SK-N-SH treated with all-trans-retinoic acid at 6 μM for 48 hours (cell line): Measurements from ENCODE around the gene ZNF625.
A peak's percentile ranks its signal among the peaks of the same experiment; 100 is the strongest.

Experiments used
- ATAC-seq: fragments of 200-7000 bp; cut with Tn5 transposase; 3 replicates; pipeline ENCODE4 v1.9.1; 2020; ENCODE audit warnings: mild to moderate bottlenecking, moderate library complexity
- ARNTL ChIP-seq: fragments of 450-650 bp; formaldehyde crosslinking; IDR thresholded peaks from 2 replicates; pipeline ENCODE4 v1.5.0; 2020; ENCODE audit warnings: low read depth, mild to moderate bottlenecking, moderate library complexity, borderline replicate concordance
- BACH2 ChIP-seq: fragments of 250-450 bp; sonication (Bioruptor Pico); IDR thresholded peaks from 2 replicates; pipeline ENCODE4 v1.9.0; 2021; ENCODE audit warnings: mild to moderate bottlenecking, borderline replicate concordance
- CSDC2 ChIP-seq: fragments of 250-450 bp; sonication (Bioruptor Pico); IDR thresholded peaks from 2 replicates; pipeline ENCODE4 v1.5.0; 2020; ENCODE audit warnings: mild to moderate bottlenecking, moderate library complexity
- ESRRG ChIP-seq: fragments of 250-450 bp; sonication (Bioruptor Pico); IDR thresholded peaks from 2 replicates; pipeline ENCODE4 v1.6.1; 2021; ENCODE audit warnings: mild to moderate bottlenecking
- GLIS3 ChIP-seq: fragments of 250-450 bp; sonication (Bioruptor Pico); IDR thresholded peaks from 2 replicates; pipeline ENCODE4 v1.5.0; 2020; ENCODE audit warnings: mild to moderate bottlenecking, moderate library complexity
- ISL1 ChIP-seq: fragments of 250-450 bp; sonication (Bioruptor Pico); IDR thresholded peaks from 2 replicates; pipeline ENCODE4 v2.1.2; 2022; ENCODE audit warnings: mild to moderate bottlenecking, moderate library complexity
- OSR1 ChIP-seq: fragments of 250-450 bp; sonication (Bioruptor Pico); IDR thresholded peaks from 2 replicates; pipeline ENCODE4 v1.8.0; 2022; ENCODE audit warnings: moderate library complexity, mild to moderate bottlenecking, inconsistent platforms
- PPARA ChIP-seq: fragments of 250-450 bp; sonication (Bioruptor Pico); IDR thresholded peaks from 2 replicates; pipeline ENCODE4 v1.5.0; 2020; ENCODE audit warnings: mild to moderate bottlenecking, borderline replicate concordance
- RARB ChIP-seq: fragments of 250-450 bp; sonication (Bioruptor Pico); IDR thresholded peaks from 2 replicates; pipeline ENCODE4 v1.8.0; 2021; ENCODE audit warnings: mild to moderate bottlenecking, moderate library complexity
- SNAI2 ChIP-seq: fragments of 250-450 bp; sonication (Bioruptor Pico); IDR thresholded peaks from 2 replicates; pipeline ENCODE4 v1.5.0; 2020; ENCODE audit warnings: mild to moderate bottlenecking, moderate library complexity
- TCF4 ChIP-seq: fragments of 250-450 bp; sonication (Bioruptor Pico); IDR thresholded peaks from 2 replicates; pipeline ENCODE4 v1.8.0; 2021; ENCODE audit warnings: mild to moderate bottlenecking, moderate library complexity, borderline replicate concordance
- TOX ChIP-seq: fragments of 250-450 bp; sonication (Bioruptor Pico); IDR thresholded peaks from 2 replicates; pipeline ENCODE4 v1.8.0; 2021; ENCODE audit warnings: mild to moderate bottlenecking, moderate library complexity, borderline replicate concordance
- ZC3H10 ChIP-seq: fragments of 250-450 bp; sonication (Bioruptor Pico); IDR thresholded peaks from 2 replicates; pipeline ENCODE4 v1.5.1; 2021; ENCODE audit warnings: mild to moderate bottlenecking, moderate library complexity
- ZFP3 ChIP-seq: fragments of 250-450 bp; sonication (Bioruptor Pico); IDR thresholded peaks from 2 replicates; pipeline ENCODE4 v1.5.0; 2020; ENCODE audit warnings: mild to moderate bottlenecking, moderate library complexity
- ZFP30 ChIP-seq: fragments of 450-650 bp; formaldehyde crosslinking; IDR thresholded peaks from 2 replicates; pipeline ENCODE4 v1.5.0; 2022; ENCODE audit warnings: mild to moderate bottlenecking, moderate library complexity
- ZNF565 ChIP-seq: fragments of 450-650 bp; formaldehyde crosslinking; conservative IDR thresholded peaks from 2 replicates; pipeline ENCODE4 v1.5.0; 2020; ENCODE audit warnings: low read depth, mild to moderate bottlenecking, moderate library complexity
- ZNF70 ChIP-seq: fragments of 450-650 bp; formaldehyde crosslinking; IDR thresholded peaks from 2 replicates; pipeline ENCODE4 v1.5.0; 2020; ENCODE audit warnings: mild to moderate bottlenecking, moderate library complexity
- ZNF8 ChIP-seq: fragments of 450-650 bp; formaldehyde crosslinking; IDR thresholded peaks from 2 replicates; pipeline ENCODE4 v1.5.0; 2020; ENCODE audit warnings: mild to moderate bottlenecking, moderate library complexity
- TF ChIP-seq, protein P1 (sequence below): fragments of 250-450 bp; sonication (Bioruptor Pico); IDR thresholded peaks from 2 replicates; pipeline ENCODE4 v1.5.1; 2021; ENCODE audit warnings: mild to moderate bottlenecking, moderate library complexity
- TF ChIP-seq, protein P2 (sequence below): fragments of 250-450 bp; sonication (Bioruptor Pico); IDR thresholded peaks from 2 replicates; pipeline ENCODE4 v1.5.1; 2020; ENCODE audit warnings: low read depth, mild to moderate bottlenecking, moderate library complexity
- TF ChIP-seq, protein P3 (sequence below): fragments of 250-450 bp; sonication (Bioruptor Pico); IDR thresholded peaks from 2 replicates; pipeline ENCODE4 v1.8.0; 2020; ENCODE audit warnings: mild to moderate bottlenecking, moderate library complexity, borderline replicate concordance
- TF ChIP-seq, protein P4 (sequence below): fragments of 250-450 bp; sonication (Bioruptor Pico); IDR thresholded peaks from 2 replicates; pipeline ENCODE4 v1.8.0; 2021; ENCODE audit warnings: low read depth, mild to moderate bottlenecking, moderate library complexity, borderline replicate concordance
- TF ChIP-seq, protein P5 (sequence below): fragments of 250-450 bp; sonication (Bioruptor Pico); IDR thresholded peaks from 2 replicates; pipeline ENCODE4 v1.5.0; 2020; ENCODE audit warnings: mild to moderate bottlenecking, moderate library complexity

The ZNF625 gene

DNA sequence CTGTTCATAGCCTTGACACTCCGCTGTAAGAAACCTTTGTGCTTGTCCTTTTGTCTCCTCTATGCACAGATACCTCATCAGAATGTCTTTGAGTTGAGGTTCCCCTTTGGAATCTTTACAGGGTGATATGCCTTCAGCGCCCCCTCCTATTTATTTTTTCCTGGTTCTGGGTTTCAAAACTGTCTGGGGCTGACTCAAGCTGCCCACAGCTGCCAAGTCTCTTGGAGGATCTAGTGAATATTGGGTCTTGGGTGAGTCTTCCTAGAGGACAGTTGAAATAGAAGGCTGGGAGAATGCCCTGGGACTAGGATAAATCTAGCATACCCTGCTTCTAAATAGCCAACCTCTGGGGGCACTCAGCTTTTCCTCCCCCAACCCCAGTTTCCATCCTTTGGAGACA, 7.3 kb upstream of the ZNF625 start (continued):
- TF ChIP-seq SNAI2 (CRISPR knock-in tag) = no peak

DNA sequence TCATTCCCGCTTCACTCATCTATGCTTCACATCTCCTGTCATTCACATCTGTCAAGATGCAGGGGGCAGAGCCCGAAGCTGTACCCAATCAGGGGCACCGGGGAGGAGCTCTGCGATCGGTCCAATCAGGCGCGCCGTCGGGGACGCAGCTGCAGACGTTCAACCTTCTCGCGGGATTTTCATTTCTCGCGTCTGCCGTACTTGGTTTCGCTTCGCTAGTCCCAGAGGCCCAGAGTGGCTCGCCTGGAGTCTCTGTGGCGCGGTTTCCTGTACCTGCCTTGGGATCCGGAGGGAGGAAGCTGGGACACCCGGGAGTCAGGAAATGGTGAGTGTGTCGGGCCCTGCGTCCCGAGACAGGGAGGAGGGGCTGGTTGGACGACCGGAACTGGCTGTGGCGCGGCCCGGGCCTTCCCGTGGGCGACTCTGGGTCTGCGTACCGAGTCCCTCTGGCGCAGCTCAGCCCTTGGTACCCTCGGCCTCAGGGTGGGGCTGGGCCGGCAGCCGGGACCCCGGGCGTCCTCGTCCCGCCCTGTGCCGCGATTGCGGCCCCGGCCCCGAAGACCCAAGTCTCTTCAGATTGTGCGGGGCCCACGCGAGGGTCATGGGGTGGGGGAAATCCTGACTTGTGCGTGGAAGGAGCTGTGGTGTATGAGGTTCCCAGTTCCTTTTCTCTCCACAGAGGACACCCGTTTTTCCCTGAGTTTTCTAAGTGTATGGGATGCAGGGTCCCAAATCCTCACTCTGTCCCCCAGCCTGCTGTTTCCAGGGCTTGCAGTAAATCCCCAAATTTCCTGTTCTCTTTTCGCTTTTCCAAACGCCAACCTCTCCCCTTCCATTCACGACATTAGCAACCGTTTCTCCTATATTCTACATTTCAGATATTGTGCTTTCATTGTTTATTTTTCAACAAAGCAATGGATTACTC, 6.6 kb upstream of the ZNF625 start, which contains the start of gene ZNF136:
Gene ZNF136 (plus strand): TSS at position 215 of the 925 bp plus-strand sequence. CDS start 108 bp downstream, at position 323.
- TF ChIP-seq, protein P1, sequence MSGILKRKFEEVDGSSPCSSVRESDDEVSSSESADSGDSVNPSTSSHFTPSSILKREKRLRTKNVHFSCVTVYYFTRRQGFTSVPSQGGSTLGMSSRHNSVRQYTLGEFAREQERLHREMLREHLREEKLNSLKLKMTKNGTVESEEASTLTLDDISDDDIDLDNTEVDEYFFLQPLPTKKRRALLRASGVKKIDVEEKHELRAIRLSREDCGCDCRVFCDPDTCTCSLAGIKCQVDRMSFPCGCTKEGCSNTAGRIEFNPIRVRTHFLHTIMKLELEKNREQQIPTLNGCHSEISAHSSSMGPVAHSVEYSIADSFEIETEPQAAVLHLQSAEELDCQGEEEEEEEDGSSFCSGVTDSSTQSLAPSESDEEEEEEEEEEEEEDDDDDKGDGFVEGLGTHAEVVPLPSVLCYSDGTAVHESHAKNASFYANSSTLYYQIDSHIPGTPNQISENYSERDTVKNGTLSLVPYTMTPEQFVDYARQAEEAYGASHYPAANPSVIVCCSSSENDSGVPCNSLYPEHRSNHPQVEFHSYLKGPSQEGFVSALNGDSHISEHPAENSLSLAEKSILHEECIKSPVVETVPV = no peak
- TF ChIP-seq, protein P2, sequence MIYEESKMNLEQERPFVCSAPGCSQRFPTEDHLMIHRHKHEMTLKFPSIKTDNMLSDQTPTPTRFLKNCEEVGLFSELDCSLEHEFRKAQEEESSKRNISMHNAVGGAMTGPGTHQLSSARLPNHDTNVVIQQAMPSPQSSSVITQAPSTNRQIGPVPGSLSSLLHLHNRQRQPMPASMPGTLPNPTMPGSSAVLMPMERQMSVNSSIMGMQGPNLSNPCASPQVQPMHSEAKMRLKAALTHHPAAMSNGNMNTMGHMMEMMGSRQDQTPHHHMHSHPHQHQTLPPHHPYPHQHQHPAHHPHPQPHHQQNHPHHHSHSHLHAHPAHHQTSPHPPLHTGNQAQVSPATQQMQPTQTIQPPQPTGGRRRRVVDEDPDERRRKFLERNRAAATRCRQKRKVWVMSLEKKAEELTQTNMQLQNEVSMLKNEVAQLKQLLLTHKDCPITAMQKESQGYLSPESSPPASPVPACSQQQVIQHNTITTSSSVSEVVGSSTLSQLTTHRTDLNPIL (CRISPR knock-in tag) = no peak
- TF ChIP-seq ISL1 (CRISPR knock-in tag) (no peak), SNAI2 (CRISPR knock-in tag) (no peak), OSR1 (CRISPR knock-in tag) (no peak), ZFP3 (no peak), ZNF565 (CRISPR knock-in tag) (no peak), ESRRG (CRISPR knock-in tag) (no peak), TOX (CRISPR knock-in tag) (no peak), ZNF8 (no peak), CSDC2 (CRISPR knock-in tag) (no peak), RARB (CRISPR knock-in tag) (no peak), TCF4 (no peak), ZNF70 (no peak)
- ATAC-seq = peak; percentile 99

DNA sequence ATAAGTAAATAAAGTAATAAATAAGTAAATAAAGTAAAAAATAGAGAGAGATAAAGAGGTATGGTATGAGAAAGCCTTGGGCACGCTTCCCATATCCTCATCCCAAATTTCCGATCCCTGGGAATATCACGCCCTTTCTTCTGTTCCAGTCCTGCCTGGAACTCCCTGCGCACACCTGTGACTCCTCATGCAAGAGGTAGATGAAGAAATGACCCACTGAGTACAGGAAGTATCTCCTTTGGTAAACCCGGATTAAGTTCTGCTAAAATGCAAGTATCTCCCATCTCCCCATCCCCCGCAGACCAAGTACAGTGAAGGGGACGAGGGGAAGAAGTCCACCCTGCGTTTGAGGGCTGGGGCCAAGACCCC, 6.0 kb upstream of the ZNF625 start:
- no peak for ATAC-seq
- TF ChIP-seq GLIS3 (CRISPR knock-in tag) = no peak
- TF ChIP-seq ZNF70 = no peak
- no peak for TF ChIP-seq ZFP30 (CRISPR knock-in tag)
- no peak for TF ChIP-seq ZNF8
- no peak for TF ChIP-seq OSR1 (CRISPR knock-in tag)
- TF ChIP-seq, protein P3, sequence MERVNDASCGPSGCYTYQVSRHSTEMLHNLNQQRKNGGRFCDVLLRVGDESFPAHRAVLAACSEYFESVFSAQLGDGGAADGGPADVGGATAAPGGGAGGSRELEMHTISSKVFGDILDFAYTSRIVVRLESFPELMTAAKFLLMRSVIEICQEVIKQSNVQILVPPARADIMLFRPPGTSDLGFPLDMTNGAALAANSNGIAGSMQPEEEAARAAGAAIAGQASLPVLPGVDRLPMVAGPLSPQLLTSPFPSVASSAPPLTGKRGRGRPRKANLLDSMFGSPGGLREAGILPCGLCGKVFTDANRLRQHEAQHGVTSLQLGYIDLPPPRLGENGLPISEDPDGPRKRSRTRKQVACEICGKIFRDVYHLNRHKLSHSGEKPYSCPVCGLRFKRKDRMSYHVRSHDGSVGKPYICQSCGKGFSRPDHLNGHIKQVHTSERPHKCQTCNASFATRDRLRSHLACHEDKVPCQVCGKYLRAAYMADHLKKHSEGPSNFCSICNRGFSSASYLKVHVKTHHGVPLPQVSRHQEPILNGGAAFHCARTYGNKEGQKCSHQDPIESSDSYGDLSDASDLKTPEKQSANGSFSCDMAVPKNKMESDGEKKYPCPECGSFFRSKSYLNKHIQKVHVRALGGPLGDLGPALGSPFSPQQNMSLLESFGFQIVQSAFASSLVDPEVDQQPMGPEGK (CRISPR knock-in tag) = no peak
- no peak for TF ChIP-seq RARB (CRISPR knock-in tag)
- TF ChIP-seq TCF4 = no peak
- no peak for TF ChIP-seq ZC3H10 (CRISPR knock-in tag)
- no peak for TF ChIP-seq ISL1 (CRISPR knock-in tag)
- TF ChIP-seq, protein P4, sequence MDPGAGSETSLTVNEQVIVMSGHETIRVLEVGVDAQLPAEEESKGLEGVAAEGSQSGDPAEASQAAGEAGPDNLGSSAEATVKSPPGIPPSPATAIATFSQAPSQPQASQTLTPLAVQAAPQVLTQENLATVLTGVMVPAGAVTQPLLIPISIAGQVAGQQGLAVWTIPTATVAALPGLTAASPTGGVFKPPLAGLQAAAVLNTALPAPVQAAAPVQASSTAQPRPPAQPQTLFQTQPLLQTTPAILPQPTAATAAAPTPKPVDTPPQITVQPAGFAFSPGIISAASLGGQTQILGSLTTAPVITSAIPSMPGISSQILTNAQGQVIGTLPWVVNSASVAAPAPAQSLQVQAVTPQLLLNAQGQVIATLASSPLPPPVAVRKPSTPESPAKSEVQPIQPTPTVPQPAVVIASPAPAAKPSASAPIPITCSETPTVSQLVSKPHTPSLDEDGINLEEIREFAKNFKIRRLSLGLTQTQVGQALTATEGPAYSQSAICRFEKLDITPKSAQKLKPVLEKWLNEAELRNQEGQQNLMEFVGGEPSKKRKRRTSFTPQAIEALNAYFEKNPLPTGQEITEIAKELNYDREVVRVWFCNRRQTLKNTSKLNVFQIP = no peak
- TF ChIP-seq, protein P1 = no peak
- TF ChIP-seq, protein P5, sequence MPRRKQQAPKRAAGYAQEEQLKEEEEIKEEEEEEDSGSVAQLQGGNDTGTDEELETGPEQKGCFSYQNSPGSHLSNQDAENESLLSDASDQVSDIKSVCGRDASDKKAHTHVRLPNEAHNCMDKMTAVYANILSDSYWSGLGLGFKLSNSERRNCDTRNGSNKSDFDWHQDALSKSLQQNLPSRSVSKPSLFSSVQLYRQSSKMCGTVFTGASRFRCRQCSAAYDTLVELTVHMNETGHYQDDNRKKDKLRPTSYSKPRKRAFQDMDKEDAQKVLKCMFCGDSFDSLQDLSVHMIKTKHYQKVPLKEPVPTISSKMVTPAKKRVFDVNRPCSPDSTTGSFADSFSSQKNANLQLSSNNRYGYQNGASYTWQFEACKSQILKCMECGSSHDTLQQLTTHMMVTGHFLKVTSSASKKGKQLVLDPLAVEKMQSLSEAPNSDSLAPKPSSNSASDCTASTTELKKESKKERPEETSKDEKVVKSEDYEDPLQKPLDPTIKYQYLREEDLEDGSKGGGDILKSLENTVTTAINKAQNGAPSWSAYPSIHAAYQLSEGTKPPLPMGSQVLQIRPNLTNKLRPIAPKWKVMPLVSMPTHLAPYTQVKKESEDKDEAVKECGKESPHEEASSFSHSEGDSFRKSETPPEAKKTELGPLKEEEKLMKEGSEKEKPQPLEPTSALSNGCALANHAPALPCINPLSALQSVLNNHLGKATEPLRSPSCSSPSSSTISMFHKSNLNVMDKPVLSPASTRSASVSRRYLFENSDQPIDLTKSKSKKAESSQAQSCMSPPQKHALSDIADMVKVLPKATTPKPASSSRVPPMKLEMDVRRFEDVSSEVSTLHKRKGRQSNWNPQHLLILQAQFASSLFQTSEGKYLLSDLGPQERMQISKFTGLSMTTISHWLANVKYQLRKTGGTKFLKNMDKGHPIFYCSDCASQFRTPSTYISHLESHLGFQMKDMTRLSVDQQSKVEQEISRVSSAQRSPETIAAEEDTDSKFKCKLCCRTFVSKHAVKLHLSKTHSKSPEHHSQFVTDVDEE (CRISPR knock-in tag) = no peak
- no peak for TF ChIP-seq SNAI2 (CRISPR knock-in tag)
- TF ChIP-seq, protein P2 (CRISPR knock-in tag) = no peak
- TF ChIP-seq PPARA = no peak
- no peak for TF ChIP-seq BACH2 (CRISPR knock-in tag)
- TF ChIP-seq TOX (CRISPR knock-in tag) = no peak
- TF ChIP-seq ARNTL (CRISPR knock-in tag) = no peak
- no peak for TF ChIP-seq CSDC2 (CRISPR knock-in tag)
